ENCODE results near the gene NKIRAS2.

Gene NKIRAS2

GRCh38 chr17:42056635-42057034, 36.7 kb downstream of the NKIRAS2 start:
- H3K27ac Mint-ChIP-seq = no peak overlapping the region
- no peak for TF ChIP-seq CTCF (IDR thresholded peaks at IDR 0.05)
- H3K36me3 Mint-ChIP-seq (ENCODE audit: low read depth) = no peaks in the 10 kb centered on the region
- no peak overlapping the region for H3K4me3 Mint-ChIP-seq
- H3K9me3 Mint-ChIP-seq = no peaks in the 10 kb centered on the region
- peaks cover 15% of the 10 kb centered on the region for H3K27me3 Mint-ChIP-seq (ENCODE audit: low read depth, poor library complexity)
- no peak for DNase-seq
- peaks cover 88% of the 10 kb centered on the region for H3K4me1 Mint-ChIP-seq

GRCh38 chr17:42058063-42058462, 38.2 kb downstream of the NKIRAS2 start:
- no peak overlapping the region for H3K27ac Mint-ChIP-seq
- no peak for DNase-seq
- H3K4me3 Mint-ChIP-seq = no peak overlapping the region
- H3K36me3 Mint-ChIP-seq (ENCODE audit: low read depth) = no peaks in the 10 kb centered on the region
- peaks cover 88% of the 10 kb centered on the region for H3K4me1 Mint-ChIP-seq
- H3K9me3 Mint-ChIP-seq = no peaks in the 10 kb centered on the region
- peaks cover 8% of the 10 kb centered on the region for H3K27me3 Mint-ChIP-seq (ENCODE audit: low read depth, poor library complexity)
- no peak for TF ChIP-seq CTCF (IDR thresholded peaks at IDR 0.05)

- no peak for TF ChIP-seq CTCF (IDR thresholded peaks at IDR 0.05)
- peak overlapping the region; percentile 80 for H3K27ac Mint-ChIP-seq
- H3K4me1 Mint-ChIP-seq = peaks cover 84% of the 10 kb centered on the region
- peaks cover 12% of the 10 kb centered on the region for H3K27me3 Mint-ChIP-seq (ENCODE audit: low read depth, poor library complexity)
- no peaks in the 10 kb centered on the region for H3K9me3 Mint-ChIP-seq
- H3K4me3 Mint-ChIP-seq = no peak overlapping the region
- no peak for DNase-seq
- H3K36me3 Mint-ChIP-seq (ENCODE audit: low read depth) = no peaks in the 10 kb centered on the region
Measured at GRCh38 chr17:42059815-42060214, 39.9 kb downstream of the NKIRAS2 start.

GRCh38 chr17:42060231-42060630, 40.3 kb downstream of the NKIRAS2 start:
- no peaks in the 10 kb centered on the region for H3K9me3 Mint-ChIP-seq
- no peak overlapping the region for H3K4me3 Mint-ChIP-seq
- TF ChIP-seq CTCF (IDR thresholded peaks at IDR 0.05) = no peak
- DNase-seq = no peak
- no peaks in the 10 kb centered on the region for H3K36me3 Mint-ChIP-seq (ENCODE audit: low read depth)
- H3K27me3 Mint-ChIP-seq (ENCODE audit: low read depth, poor library complexity) = peaks cover 8% of the 10 kb centered on the region
- peak overlapping the region; percentile 80 for H3K27ac Mint-ChIP-seq
- H3K4me1 Mint-ChIP-seq = peaks cover 84% of the 10 kb centered on the region

GRCh38 chr17:42061646-42062487, 42.0 kb downstream of the NKIRAS2 start:
- Mint-ChIP-seq H3K4me1 (peaks cover 69% of the 10 kb centered on the region), H3K27ac (no peak overlapping the region), H3K36me3 (ENCODE audit: low read depth) (no peaks in the 10 kb centered on the region), H3K9me3 (no peaks in the 10 kb centered on the region), H3K4me3 (peak overlapping the region; percentile 40), H3K27me3 (ENCODE audit: low read depth, poor library complexity) (peaks cover 14% of the 10 kb centered on the region)
- no peak for DNase-seq
- TF ChIP-seq CTCF (IDR thresholded peaks at IDR 0.05) = no peak

- Mint-ChIP-seq H3K27ac (no peak overlapping the region), H3K4me1 (peaks cover 68% of the 10 kb centered on the region), H3K36me3 (ENCODE audit: low read depth) (no peaks in the 10 kb centered on the region), H3K4me3 (no peak overlapping the region), H3K9me3 (no peaks in the 10 kb centered on the region), H3K27me3 (ENCODE audit: low read depth, poor library complexity) (peaks cover 14% of the 10 kb centered on the region)
- TF ChIP-seq CTCF (IDR thresholded peaks at IDR 0.05) = no peak
- no peak for DNase-seq
Measured at GRCh38 chr17:42062681-42063080, 42.8 kb downstream of the NKIRAS2 start.

Data from nephron progenitor cell (in vitro differentiated cells).